ENCODE measurements around the gene ZNF239. TPM values are rescaled to one million over a fixed set of nuclear protein-coding genes. Genes with fewer than 3 reads are reported as not detected.

The ZNF239 gene
- 4.7 and 6.0 TPM in 2 replicates for polyA plus RNA-seq (2011; rRNA removed)
- polyA plus RNA-seq (2012; cell fraction: cytosol; rRNA removed) = 1.3 and 1.7 TPM in 2 replicates
- polyA plus RNA-seq (2012; cell fraction: nucleus; rRNA removed) = 1.5 and 3.4 TPM in 2 replicates
- polyA plus RNA-seq (2017; fragmentation: RNase III; extraction: RNeasy Plus Mini Kit Qiagen cat#74134 plus additional on column Dnase treatment) = 3.2 to 4.1 TPM (median 3.4 TPM) in 3 replicates
- 5.9 and 8.1 TPM in 2 replicates for polyA minus RNA-seq (2011; rRNA and poly(A)+ RNA removed)

DNA sequence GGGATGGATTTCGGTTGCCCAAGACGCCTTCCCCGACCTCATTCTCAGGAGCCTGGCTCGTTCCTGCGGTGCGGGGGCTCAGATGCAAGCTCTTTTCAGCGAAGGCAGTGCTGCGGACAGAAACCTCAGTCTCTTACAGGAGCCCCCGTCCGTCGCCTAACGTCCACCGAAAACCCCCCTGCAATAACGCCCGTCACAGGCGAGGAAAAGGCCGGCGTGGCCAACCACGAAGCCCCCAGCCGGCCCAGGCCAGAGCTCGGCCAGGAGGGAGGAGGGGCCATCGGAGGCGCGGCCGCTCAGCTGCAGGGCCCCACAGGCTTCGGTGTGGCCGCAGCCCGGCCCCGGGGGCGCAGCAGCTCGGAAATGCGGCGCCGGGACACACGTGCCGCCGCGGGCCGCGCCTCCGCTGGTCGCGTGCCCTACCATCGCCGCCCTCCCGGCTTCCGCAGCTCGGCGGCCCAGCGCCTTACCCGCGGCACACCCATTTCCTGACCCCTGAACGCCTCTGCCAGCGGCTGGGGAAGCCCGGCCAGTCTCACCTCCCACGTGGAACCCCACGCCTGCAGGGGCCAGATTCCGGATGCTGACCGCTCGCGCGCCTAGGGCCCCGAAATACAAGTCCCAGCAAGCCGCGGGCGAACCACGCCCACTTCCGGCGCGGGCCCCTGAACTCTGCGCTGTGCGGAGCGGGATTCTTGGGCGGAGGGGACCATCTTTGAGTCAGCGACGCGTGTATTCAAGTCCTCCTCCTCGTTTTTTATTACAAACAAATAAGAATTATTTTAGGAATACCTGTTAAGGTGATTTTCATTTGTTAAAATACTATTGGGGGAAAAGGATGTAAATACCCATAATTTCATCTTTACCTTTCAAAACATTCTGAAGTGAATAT lies at the start of gene ZNF239:
TSS of gene ZNF239 (minus strand) at position 616 of the 892 bp plus-strand sequence. CDS start 16,537 bp downstream, outside the sequence.
- POLR2A ChIA-PET = no interaction called here
- Histone ChIP-seq H3K9me3 (peaks cover 32% of the 10 kb centered on the region), H3K4me1 (no peaks in the 10 kb centered on the region), H3K4me3 (peak within 1 kb of the TSS; percentile 64), H3K4me2 (peak within 1 kb of the TSS; percentile 90), H3K27ac (peak within 1 kb of the TSS; percentile 71 to 90)
- ATAC-seq = peak; percentile 95 to 99
- TF ChIP-seq CEBPB (IDR thresholded peaks at IDR 0.05) (no peak), FOXS1 (CRISPR knock-in tag; IDR thresholded peaks at IDR 0.05) (no peak), SREBF2 (IDR thresholded peaks at IDR 0.05) (no peak), MAZ (IDR thresholded peaks at IDR 0.05; ENCODE audit: borderline replicate concordance, low read depth, low read length) (no peak), ELK1 (IDR thresholded peaks at IDR 0.05; ENCODE audit: low read depth, low read length) (no peak), TP53 (CRISPR knock-in tag; IDR thresholded peaks at IDR 0.05) (0 out of 2 replicates have a peak, but pooled peaks have one; percentile 62), RAD21 (conservative IDR thresholded peaks at IDR 0.05 in 1 of 2, IDR thresholded peaks at IDR 0.05 in 1 of 2) (no peak), MAFK (IDR thresholded peaks at IDR 0.05; ENCODE audit: partially characterized antibody) (no peak), EHMT2 (IDR thresholded peaks at IDR 0.05; ENCODE audit: low read depth) (no peak), POLR2A (IDR thresholded peaks at IDR 0.05; ENCODE audit: low read length) (no peak), BHLHE40 (IDR thresholded peaks at IDR 0.05; ENCODE audit: low read depth, low read length) (peak; percentile 31; the same call in 1 of the 2 replicates), JUN (IDR thresholded peaks at IDR 0.05) (0 out of 5 replicates have a peak, but pooled peaks of 1 of the 2 experiments have one; percentile 42), RCOR1 (IDR thresholded peaks at IDR 0.05; ENCODE audit: low read depth, low read length) (no peak), CHD2 (IDR thresholded peaks at IDR 0.05; ENCODE audit: low read length, partially characterized antibody) (no peak), EHF (CRISPR knock-in tag; IDR thresholded peaks at IDR 0.05) (no peak), NPAS2 (CRISPR knock-in tag; IDR thresholded peaks at IDR 0.05; ENCODE audit: borderline replicate concordance) (peak; percentile 57), HOXB13 (CRISPR knock-in tag; IDR thresholded peaks at IDR 0.05; ENCODE audit: low read depth) (peak; percentile 90), PHF8 (IDR thresholded peaks at IDR 0.05; ENCODE audit: borderline replicate concordance, low read depth) (peak; percentile 59; the same call in 1 of the 2 replicates), HOXB5 (CRISPR knock-in tag; IDR thresholded peaks at IDR 0.05) (peak; percentile 85; the same call in 1 of the 2 replicates), ESRRA (IDR thresholded peaks at IDR 0.05; ENCODE audit: borderline replicate concordance, low read length) (no peak), E2F6 (IDR thresholded peaks at IDR 0.05; ENCODE audit: borderline replicate concordance, low read depth) (peak; percentile 96)
- TF ChIP-seq, protein P1, sequence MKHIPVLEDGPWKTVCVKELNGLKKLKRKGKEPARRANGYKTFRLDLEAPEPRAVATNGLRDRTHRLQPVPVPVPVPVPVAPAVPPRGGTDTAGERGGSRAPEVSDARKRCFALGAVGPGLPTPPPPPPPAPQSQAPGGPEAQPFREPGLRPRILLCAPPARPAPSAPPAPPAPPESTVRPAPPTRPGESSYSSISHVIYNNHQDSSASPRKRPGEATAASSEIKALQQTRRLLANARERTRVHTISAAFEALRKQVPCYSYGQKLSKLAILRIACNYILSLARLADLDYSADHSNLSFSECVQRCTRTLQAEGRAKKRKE (CRISPR knock-in tag; IDR thresholded peaks at IDR 0.05; ENCODE audit: low read depth) = 0 out of 2 replicates have a peak, but pooled peaks have one; percentile 60
- TF ChIP-seq, protein P2, sequence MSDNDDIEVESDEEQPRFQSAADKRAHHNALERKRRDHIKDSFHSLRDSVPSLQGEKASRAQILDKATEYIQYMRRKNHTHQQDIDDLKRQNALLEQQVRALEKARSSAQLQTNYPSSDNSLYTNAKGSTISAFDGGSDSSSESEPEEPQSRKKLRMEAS (IDR thresholded peaks at IDR 0.05) = peak; percentile 96
- peak; percentile 27 to 81 for DNase-seq (ENCODE audit: low read depth in 1 of 2, low spot score in 1 of 2)
- 23% methylated on average over 38 of the region's 78 CpGs for WGBS (ENCODE audit: missing lambda C conversion rate)
- CTCF ChIA-PET = no interaction called here
- FAIRE-seq = no peak
